Measurements from ENCODE around the gene CDK5RAP1.

DNA sequence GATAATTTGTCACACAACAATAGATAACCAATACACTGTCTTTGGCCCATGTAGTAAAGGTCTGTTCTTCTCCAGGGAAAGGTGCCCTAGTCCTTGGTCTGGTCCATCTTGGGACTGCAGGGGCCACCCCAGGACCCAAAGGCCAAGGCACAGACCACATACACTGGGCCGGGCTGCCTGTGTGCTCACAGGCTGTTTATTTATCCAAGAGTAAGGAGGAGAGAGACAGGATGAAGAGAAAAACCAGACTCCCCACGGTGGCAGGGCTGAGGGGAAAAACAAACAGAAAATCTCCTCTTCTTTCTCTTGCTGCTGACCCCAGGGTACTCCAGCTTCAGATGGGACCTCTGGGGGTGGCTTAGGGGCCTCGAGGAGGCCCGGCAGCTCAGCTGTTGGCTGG, 6.5 kb upstream of the CDK5RAP1 start:
- TF ChIP-seq, protein P1, sequence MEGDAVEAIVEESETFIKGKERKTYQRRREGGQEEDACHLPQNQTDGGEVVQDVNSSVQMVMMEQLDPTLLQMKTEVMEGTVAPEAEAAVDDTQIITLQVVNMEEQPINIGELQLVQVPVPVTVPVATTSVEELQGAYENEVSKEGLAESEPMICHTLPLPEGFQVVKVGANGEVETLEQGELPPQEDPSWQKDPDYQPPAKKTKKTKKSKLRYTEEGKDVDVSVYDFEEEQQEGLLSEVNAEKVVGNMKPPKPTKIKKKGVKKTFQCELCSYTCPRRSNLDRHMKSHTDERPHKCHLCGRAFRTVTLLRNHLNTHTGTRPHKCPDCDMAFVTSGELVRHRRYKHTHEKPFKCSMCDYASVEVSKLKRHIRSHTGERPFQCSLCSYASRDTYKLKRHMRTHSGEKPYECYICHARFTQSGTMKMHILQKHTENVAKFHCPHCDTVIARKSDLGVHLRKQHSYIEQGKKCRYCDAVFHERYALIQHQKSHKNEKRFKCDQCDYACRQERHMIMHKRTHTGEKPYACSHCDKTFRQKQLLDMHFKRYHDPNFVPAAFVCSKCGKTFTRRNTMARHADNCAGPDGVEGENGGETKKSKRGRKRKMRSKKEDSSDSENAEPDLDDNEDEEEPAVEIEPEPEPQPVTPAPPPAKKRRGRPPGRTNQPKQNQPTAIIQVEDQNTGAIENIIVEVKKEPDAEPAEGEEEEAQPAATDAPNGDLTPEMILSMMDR (IDR thresholded peaks at IDR 0.05): no peak
- no peak for TF ChIP-seq EZH2 (IDR thresholded peaks at IDR 0.05)
